Measurements from ENCODE around the gene FUOM.
"Not testable (repeated sequence)": the region's sequence is repeated elsewhere in the genome, so short reads cannot be mapped to it uniquely, and the experiment has no call there.

The FUOM gene

GRCh38 chr10:133368153-133368552 is 10.3 kb upstream of the FUOM start:
- Histone ChIP-seq H4K20me1 (peaks cover 25% of the 10 kb centered on the region), H3K4me3 (no peak overlapping the region), H3K27ac (no peak overlapping the region), H3K9ac (no peak overlapping the region), H3K4me1 (peaks cover 14% of the 10 kb centered on the region), H3K27me3 (no peaks in the 10 kb centered on the region), H3K36me3 (peaks cover 82% of the 10 kb centered on the region), H3K4me2 (no peak overlapping the region), H3K9me3 (no peaks in the 10 kb centered on the region)
- no peak for TF ChIP-seq Cebpa-rat (IDR thresholded peaks at IDR 0.05)

GRCh38 chr10:133367461-133367860 is 9.6 kb upstream of the FUOM start:
- Histone ChIP-seq H3K36me3 (peaks cover 89% of the 10 kb centered on the region), H3K4me1 (peaks cover 19% of the 10 kb centered on the region), H4K20me1 (peaks cover 25% of the 10 kb centered on the region)
- H3K9ac ChIP-seq, H3K27me3 ChIP-seq, H3K4me2 ChIP-seq, H3K4me3 ChIP-seq, H3K27ac ChIP-seq, H3K9me3 ChIP-seq: not testable (repeated sequence)

GRCh38 chr10:133366751-133367150 is 8.9 kb upstream of the FUOM start:
- Histone ChIP-seq H4K20me1 (peaks cover 18% of the 10 kb centered on the region), H3K9ac (no peak overlapping the region), H3K27me3 (no peaks in the 10 kb centered on the region), H3K4me2 (no peak overlapping the region), H3K4me1 (peaks cover 19% of the 10 kb centered on the region), H3K4me3 (no peak overlapping the region), H3K27ac (no peak overlapping the region), H3K36me3 (peaks cover 90% of the 10 kb centered on the region), H3K9me3 (no peaks in the 10 kb centered on the region)
- TF ChIP-seq Cebpa-rat (IDR thresholded peaks at IDR 0.05) = no peak

- H4K20me1 ChIP-seq = peaks cover 12% of the 10 kb centered on the region; the same call in 1 of the 2 replicates
Observed at GRCh38 chr10:133366130-133366478, 8.3 kb upstream of the FUOM start.

GRCh38 chr10:133365461-133366129 is 7.8 kb upstream of the FUOM start:
- TF ChIP-seq Cebpa-rat (IDR thresholded peaks at IDR 0.05) = no peak
- H3K4me3 ChIP-seq = no peak overlapping the region
- H3K9ac ChIP-seq = no peak overlapping the region
- peaks cover 80% of the 10 kb centered on the region for H3K36me3 ChIP-seq
- H3K27ac ChIP-seq = no peak overlapping the region
- peaks cover 24% of the 10 kb centered on the region for H3K4me1 ChIP-seq
- no peaks in the 10 kb centered on the region for H3K9me3 ChIP-seq
- H3K27me3 ChIP-seq = no peaks in the 10 kb centered on the region
- H3K4me2 ChIP-seq = no peak overlapping the region
- H4K20me1 ChIP-seq = 0 out of 2 replicates have a peak, but pooled peaks cover 8% of the 10 kb centered on the region

More at GRCh38 chr10:133366130-133366478, 8.3 kb upstream of the FUOM start:
- no peak for TF ChIP-seq Cebpa-rat (IDR thresholded peaks at IDR 0.05)
- Histone ChIP-seq H3K4me1 (peaks cover 19% of the 10 kb centered on the region), H3K9me3 (no peaks in the 10 kb centered on the region), H3K27ac (no peak overlapping the region), H3K36me3 (peaks cover 84% of the 10 kb centered on the region), H3K27me3 (no peaks in the 10 kb centered on the region), H3K4me2 (no peak overlapping the region), H3K9ac (no peak overlapping the region), H3K4me3 (no peak overlapping the region)

- Histone ChIP-seq H3K36me3 (peaks cover 72% of the 10 kb centered on the region), H3K9ac (no peak overlapping the region), H3K4me2 (no peak overlapping the region), H3K9me3 (no peaks in the 10 kb centered on the region), H4K20me1 (0 out of 2 replicates have a peak, but pooled peaks cover under 1% of the 10 kb centered on the region), H3K27me3 (no peaks in the 10 kb centered on the region), H3K4me1 (peaks cover 24% of the 10 kb centered on the region), H3K4me3 (no peak overlapping the region), H3K27ac (no peak overlapping the region)
- TF ChIP-seq Cebpa-rat (IDR thresholded peaks at IDR 0.05) = no peak
Observed at GRCh38 chr10:133364645-133365431, 7.0 kb upstream of the FUOM start.

- no peaks in the 10 kb centered on the region for H3K27me3 ChIP-seq
- H3K27ac ChIP-seq = no peak overlapping the region
- TF ChIP-seq Cebpa-rat (IDR thresholded peaks at IDR 0.05) = no peak
- no peaks in the 10 kb centered on the region for H3K9me3 ChIP-seq
- H3K9ac ChIP-seq = peak overlapping the region; percentile 38; the same call in 1 of the 2 replicates
- peaks cover 52% of the 10 kb centered on the region for H3K36me3 ChIP-seq
- H3K4me3 ChIP-seq = no peak overlapping the region
- peaks cover 24% of the 10 kb centered on the region for H3K4me1 ChIP-seq
- H4K20me1 ChIP-seq = no peaks in the 10 kb centered on the region
- peak overlapping the region; percentile 69 for H3K4me2 ChIP-seq
Observed at GRCh38 chr10:133362846-133363245, 5.0 kb upstream of the FUOM start.

- Histone ChIP-seq H3K4me1 (peaks cover 24% of the 10 kb centered on the region), H4K20me1 (no peaks in the 10 kb centered on the region), H3K9me3 (no peaks in the 10 kb centered on the region), H3K9ac (peak overlapping the region; percentile 38; the same call in 1 of the 2 replicates), H3K27ac (peak overlapping the region; percentile 53; the same call in 1 of the 2 replicates), H3K36me3 (peaks cover 47% of the 10 kb centered on the region), H3K27me3 (no peaks in the 10 kb centered on the region), H3K4me2 (peak overlapping the region; percentile 69), H3K4me3 (no peak overlapping the region)
- TF ChIP-seq Cebpa-rat (IDR thresholded peaks at IDR 0.05) = no peak
Observed at GRCh38 chr10:133361773-133362441, 4.1 kb upstream of the FUOM start.

- no peak overlapping the region; the same call in 1 of the 2 replicates for H3K9ac ChIP-seq
- H3K27ac ChIP-seq = peak overlapping the region; percentile 53; the same call in 1 of the 2 replicates
- no peak overlapping the region for H3K4me3 ChIP-seq
- TF ChIP-seq Cebpa-rat (IDR thresholded peaks at IDR 0.05) = no peak
- peaks cover 40% of the 10 kb centered on the region for H3K36me3 ChIP-seq
- no peaks in the 10 kb centered on the region for H3K27me3 ChIP-seq
- peaks cover 6% of the 10 kb centered on the region for H4K20me1 ChIP-seq
- H3K9me3 ChIP-seq = no peaks in the 10 kb centered on the region
- H3K4me1 ChIP-seq = peaks cover 31% of the 10 kb centered on the region
- H3K4me2 ChIP-seq = peak overlapping the region; percentile 69
Observed at GRCh38 chr10:133361227-133361626, 3.4 kb upstream of the FUOM start.

All from BLaER1 (cell line).